Right lobe of liver (tissue), 6 donors: ENCODE results near the gene CYP46A1. TPM values are rescaled to one million over a fixed set of nuclear protein-coding genes. Genes with fewer than 3 reads are reported as not detected.

Experiments
- ATAC-seq, 4 donors: fragments of 200-7000 bp; cut with Tn5 transposase; one replicate each; pipeline ENCODE4 v1.9.1; 2020; ENCODE audit warnings: mild to moderate bottlenecking in 4 of 4, moderate library complexity in 4 of 4
- DNase-seq, 3 donors: peaks; one replicate each; pipeline ENCODE4 v3.0.0-alpha.2; 2020
- H3K27ac ChIP-seq, 3 donors: fragments of 200-600 bp; one replicate each; pipeline ENCODE4 v1.8.0; 2022
- H3K27me3 ChIP-seq, 2 donors: fragments of 200-600 bp; one replicate each; pipeline ENCODE4 v1.8.0; 2022
- H3K36me3 ChIP-seq, 4 donors: fragments of 200-600 bp; sonication (generic) in 1 of 4; one replicate each; pipeline versions ENCODE4 v1.5.1 to v1.8.0; 2017 to 2022; ENCODE audit warnings: control low read depth in 1 of 4
- H3K4me1 ChIP-seq, 4 donors: fragments of 200-600 bp; sonication (generic) in 1 of 4; one replicate each; pipeline versions ENCODE4 v1.5.1 to v1.8.0; 2017 to 2022; ENCODE audit warnings: control low read depth in 1 of 4
- H3K4me3 ChIP-seq, 3 donors: fragments of 200-600 bp; one replicate each; pipeline ENCODE4 v1.8.0; 2022
- H3K9me3 ChIP-seq, 4 donors: fragments of 200-600 bp; sonication (generic) in 1 of 4; one replicate each; pipeline versions ENCODE4 v1.5.1 to v1.8.0; 2017 to 2022; ENCODE audit warnings: control low read depth in 1 of 4
- POLR2A ChIP-seq: fragments of 450-650 bp; IDR thresholded peaks from one replicate; pipeline ENCODE4 v1.6.1; 2017; ENCODE audit warnings: antibody characterized with exemption, mild to moderate bottlenecking
- WGBS: methylation state at CpG from one replicate; pipeline ENCODE4 v1.1.6; 2018; ENCODE audit warnings: low coverage, low lambda C conversion rate; ENCODE audit not compliant: insufficient coverage; ENCODE audit errors: missing lambda C conversion rate; 5-methylcytosine and 5-hydroxymethylcytosine counted together
- intact Hi-C, 2 donors: fragments of 100-400 bp; cut with DNase I; formaldehyde crosslinking; loops; one replicate each; pipeline versions ENCODE4 v1.11.2 to v1.14.1; 2022
- long read RNA-seq: library from polyadenylated mRNA; unstranded; transcript quantifications from one replicate; pipeline ENCODE4 v2.0.0, GENCODE V29; 2019
- total RNA-seq, 6 experiments: library from RNA; depleted of rRNA in 2 of 6; stranded (reverse); fragments of >200 nt in 2 of 6; fragmentation: NEBNext Ultra II Directional in 3 of 6; extraction: Animal tissue kit (Norgen Biotek cat#: 25700) in 3 of 6; gene quantifications; one replicate each; pipeline versions ENCODE4 v1.1.0 to v1.2.4, GENCODE V29; 2016 to 2023
- TF ChIP-seq, protein P1 (sequence below), 4 donors: fragments of 200-600 bp in 3 of 4; fragments of 450-650 bp in 1 of 4; IDR thresholded peaks; one replicate each; pipeline versions ENCODE4 v1.5.1 to v1.8.0; 2016 to 2022; ENCODE audit warnings: antibody characterized with exemption in 4 of 4, mild to moderate bottlenecking in 2 of 4
- donor health status: DM: no; HTN: yes; CAD: no.
- donor health status: DM: no; HTN: no; CAD: no.
- donor health status: DM: no; HTN: no; CAD: no.
- donor health status: DM: no; HTN: yes; CAD: no.
- donor health status: DM: no; HTN: yes; CAD: no.

CYP46A1 gene
- total RNA-seq: 1 to 10 TPM in 1 of 6 experiments, under 1 TPM in 4, not detected in 1; 0.06 to 1.6 (median 0.42) TPM
- long read RNA-seq: 0 reads

GRCh38 chr14:99683619-99684409 lies at the start of gene CYP46A1:
CYP46A1 (plus strand) TSS chr14:99684298; CDS start chr14:99684418, 120 bp downstream.
- H3K4me3 ChIP-seq: peak within 1 kb of the TSS; percentile 69 to 87 (median 83)
- intact Hi-C loops: loop anchor here in 1 of 2 donors (5.0 kb wide), 1 partner anchor 203 kb away; no protein-coding TSS in a partner anchor
- WGBS: 0% methylated on average over 8 of the region's 83 CpGs
- H3K9me3 ChIP-seq: no peaks in the 10 kb centered on the region
- no peaks in the 10 kb centered on the region for H3K27me3 ChIP-seq
- no peak for TF ChIP-seq POLR2A
- TF ChIP-seq, protein P1, sequence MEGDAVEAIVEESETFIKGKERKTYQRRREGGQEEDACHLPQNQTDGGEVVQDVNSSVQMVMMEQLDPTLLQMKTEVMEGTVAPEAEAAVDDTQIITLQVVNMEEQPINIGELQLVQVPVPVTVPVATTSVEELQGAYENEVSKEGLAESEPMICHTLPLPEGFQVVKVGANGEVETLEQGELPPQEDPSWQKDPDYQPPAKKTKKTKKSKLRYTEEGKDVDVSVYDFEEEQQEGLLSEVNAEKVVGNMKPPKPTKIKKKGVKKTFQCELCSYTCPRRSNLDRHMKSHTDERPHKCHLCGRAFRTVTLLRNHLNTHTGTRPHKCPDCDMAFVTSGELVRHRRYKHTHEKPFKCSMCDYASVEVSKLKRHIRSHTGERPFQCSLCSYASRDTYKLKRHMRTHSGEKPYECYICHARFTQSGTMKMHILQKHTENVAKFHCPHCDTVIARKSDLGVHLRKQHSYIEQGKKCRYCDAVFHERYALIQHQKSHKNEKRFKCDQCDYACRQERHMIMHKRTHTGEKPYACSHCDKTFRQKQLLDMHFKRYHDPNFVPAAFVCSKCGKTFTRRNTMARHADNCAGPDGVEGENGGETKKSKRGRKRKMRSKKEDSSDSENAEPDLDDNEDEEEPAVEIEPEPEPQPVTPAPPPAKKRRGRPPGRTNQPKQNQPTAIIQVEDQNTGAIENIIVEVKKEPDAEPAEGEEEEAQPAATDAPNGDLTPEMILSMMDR (IDR thresholded peaks at IDR 0.05): no peak
- H3K27ac ChIP-seq: peak within 1 kb of the TSS; percentile 58 to 66 (median 63)
- DNase-seq (peak; percentile 100), ATAC-seq (peak; percentile 94 to 97 (median 96))
- peaks cover 0 to 10% (median 2%) of the 10 kb centered on the region in 4 donors for H3K4me1 ChIP-seq
- H3K36me3 ChIP-seq: no peaks in the 10 kb centered on the region

DNA sequence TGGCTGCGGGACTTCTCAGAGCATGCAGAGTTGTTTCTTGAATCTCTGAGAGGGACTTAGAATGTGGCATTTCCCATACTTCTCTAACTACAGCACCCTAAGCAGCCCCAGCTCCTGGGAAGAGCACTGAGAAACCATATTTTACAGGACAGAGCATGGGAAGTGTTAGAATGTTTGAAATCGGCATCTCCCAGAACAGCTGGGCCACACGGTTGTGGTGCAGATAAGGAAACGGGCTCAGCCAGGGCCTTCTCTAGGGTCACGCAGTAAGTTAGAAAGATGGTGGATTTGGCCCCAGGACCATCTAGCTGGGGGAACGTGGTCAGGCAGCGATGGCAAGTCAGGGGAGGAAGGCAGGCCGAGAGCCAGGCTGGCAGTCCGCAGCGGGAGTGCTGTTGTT lies 49.7 kb upstream of the CYP46A1 start:
- DNase-seq: no peak
- H3K27ac ChIP-seq: no peak overlapping the region
- TF ChIP-seq, protein P1 (IDR thresholded peaks at IDR 0.05): no peak
- TF ChIP-seq POLR2A: no peak
- no peak for ATAC-seq
- H3K4me1 ChIP-seq: no peaks in the 10 kb centered on the region
- WGBS: 86% methylated on average over 7 of the region's 10 CpGs
- H3K27me3 ChIP-seq: no peaks in the 10 kb centered on the region
- no peaks in the 10 kb centered on the region for H3K36me3 ChIP-seq
- intact Hi-C loops: no loop called here
- H3K4me3 ChIP-seq: no peak overlapping the region
- H3K9me3 ChIP-seq: no peaks in the 10 kb centered on the region

DNA sequence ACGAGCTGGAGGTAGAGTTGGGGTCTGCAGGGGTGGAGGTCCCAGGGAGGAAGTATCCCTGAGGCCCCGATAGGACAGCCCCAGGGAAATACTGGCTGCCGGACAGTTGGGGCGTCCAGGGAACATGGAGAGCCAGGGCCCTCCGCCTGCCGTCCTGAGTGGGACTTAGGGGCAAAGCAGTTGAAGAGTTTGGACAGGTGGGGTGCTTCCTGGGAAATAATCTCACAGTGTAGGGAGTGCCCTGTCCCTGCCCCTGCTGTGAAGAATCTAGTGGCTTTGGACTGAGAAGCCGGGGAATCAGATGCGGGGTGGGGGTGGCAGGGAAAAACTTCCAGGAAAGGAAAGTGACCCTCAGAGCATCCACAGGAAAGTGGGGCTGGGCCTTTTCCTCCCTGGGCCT lies 49.0 kb upstream of the CYP46A1 start:
- Histone ChIP-seq H3K27ac (no peak overlapping the region), H3K9me3 (no peaks in the 10 kb centered on the region), H3K36me3 (no peaks in the 10 kb centered on the region), H3K4me1 (no peaks in the 10 kb centered on the region), H3K27me3 (no peaks in the 10 kb centered on the region), H3K4me3 (no peak overlapping the region)
- TF ChIP-seq, protein P1 (IDR thresholded peaks at IDR 0.05): no peak
- TF ChIP-seq POLR2A: no peak
- intact Hi-C loops: no loop called here
- WGBS: 74% methylated on average over 7 of the region's 8 CpGs
- DNase-seq (no peak), ATAC-seq (no peak)

DNA sequence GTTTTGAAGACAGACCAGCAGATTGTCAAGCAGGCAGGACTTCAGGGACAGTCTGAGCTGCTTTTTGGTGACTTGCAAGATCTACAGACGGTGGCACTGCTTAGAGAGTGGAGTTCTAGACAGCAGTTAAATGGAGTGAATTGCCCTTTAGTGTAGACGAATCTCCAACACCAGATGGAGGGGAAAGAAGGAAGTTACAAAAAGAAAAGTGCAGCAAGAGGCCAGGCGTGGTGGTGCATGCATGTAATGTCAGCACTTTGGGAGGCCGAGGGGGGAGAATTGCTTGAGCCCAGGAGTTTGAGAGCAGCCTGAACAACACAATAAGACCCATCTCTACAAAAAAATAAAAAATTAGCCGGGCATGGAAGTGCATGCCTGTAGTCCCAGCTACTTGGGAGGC lies 47.6 kb upstream of the CYP46A1 start:
- TF ChIP-seq, protein P1 (IDR thresholded peaks at IDR 0.05): no peak
- TF ChIP-seq POLR2A: no peak
- Histone ChIP-seq H3K36me3 (no peaks in the 10 kb centered on the region), H3K4me3 (no peak overlapping the region), H3K27ac (no peak overlapping the region), H3K4me1 (no peaks in the 10 kb centered on the region), H3K27me3 (no peaks in the 10 kb centered on the region), H3K9me3 (no peaks in the 10 kb centered on the region)
- ATAC-seq: peak in 1 of 4 donors; percentile 50
- intact Hi-C loops: no loop called here
- WGBS: 61% methylated on average over 5 of the region's 5 CpGs
- no peak for DNase-seq
